CD4-positive, alpha-beta T cell treated with Interleukin-15 for 1 hour (primary cell): ENCODE results near the gene PLGRKT.
"Not testable (repeated sequence)": the region's sequence is repeated elsewhere in the genome, so short reads cannot be mapped to it uniquely, and the experiment has no call there.

Experiments
- DNase-seq: peaks from one replicate; pipeline ENCODE4 v3.0.0-alpha.2; 2020

The PLGRKT gene

GRCh38 chr9:5450359-5451091 lies 12.8 kb upstream of the PLGRKT start, which contains the start of gene CD274:
Gene CD274 (plus strand): TSS chr9:5450542. CDS start chr9:5456114, 5,572 bp downstream.
- peak; percentile 83 for DNase-seq

- DNase-seq = no peak
Measured at GRCh38 chr9:5449521-5450358, 12.0 kb upstream of the PLGRKT start.

- DNase-seq = no peak
Measured at GRCh38 chr9:5448461-5449435, 11.0 kb upstream of the PLGRKT start.

- DNase-seq = no peak
Measured at GRCh38 chr9:5448016-5448415, 10.3 kb upstream of the PLGRKT start.

GRCh38 chr9:5447337-5447736 lies 9.6 kb upstream of the PLGRKT start:
- DNase-seq = no peak

GRCh38 chr9:5446451-5447236 lies 8.9 kb upstream of the PLGRKT start:
- no peak for DNase-seq

- no peak for DNase-seq
Measured at GRCh38 chr9:5445886-5446285, 8.2 kb upstream of the PLGRKT start.

GRCh38 chr9:5445096-5445495 lies 7.4 kb upstream of the PLGRKT start:
- DNase-seq = not testable (repeated sequence)

GRCh38 chr9:5443850-5444249 lies 6.1 kb upstream of the PLGRKT start:
- no peak for DNase-seq

GRCh38 chr9:5442400-5443011 lies 4.8 kb upstream of the PLGRKT start:
- DNase-seq = peak; percentile 32

- DNase-seq = no peak
Measured at GRCh38 chr9:5441043-5441442, 3.3 kb upstream of the PLGRKT start.

GRCh38 chr9:5440426-5440825 lies 2.7 kb upstream of the PLGRKT start:
- DNase-seq = no peak

- peak; percentile 51 for DNase-seq
Measured at GRCh38 chr9:5438301-5439162, 807 bp upstream of the PLGRKT start.

GRCh38 chr9:5436441-5436840 lies 1.3 kb downstream of the PLGRKT start:
- DNase-seq = no peak

GRCh38 chr9:5435912-5436311 lies 1.8 kb downstream of the PLGRKT start:
- no peak for DNase-seq

GRCh38 chr9:5433841-5434810 lies 3.6 kb downstream of the PLGRKT start:
- not testable (repeated sequence) for DNase-seq

GRCh38 chr9:5433328-5433727 lies 4.4 kb downstream of the PLGRKT start:
- DNase-seq = not testable (repeated sequence)

- DNase-seq = not testable (repeated sequence)
Measured at GRCh38 chr9:5432890-5433289, 4.8 kb downstream of the PLGRKT start.

- no peak for DNase-seq
Measured at GRCh38 chr9:5430912-5431311, 6.8 kb downstream of the PLGRKT start.
